ENCODE measurements around the gene MIB2.
"Not testable (repeated sequence)": the region's sequence is repeated elsewhere in the genome, so short reads cannot be mapped to it uniquely, and the experiment has no call there.

The MIB2 gene

GRCh38 chr1:1658583-1659549 lies 43.6 kb downstream of the MIB2 start, which contains the start of gene CDK11B:
Gene CDK11B, minus strand, starts transcription at chr1:1659004. Its CDS starts 1,519 bp downstream, at chr1:1657485.
- peak; percentile 96 for DNase-seq

- DNase-seq: not testable (repeated sequence)
These were observed 47.1 kb downstream of the MIB2 start for GRCh38 chr1:1662392-1662791.

GRCh38 chr1:1662830-1663560 lies 47.7 kb downstream of the MIB2 start:
- not testable (repeated sequence) for DNase-seq

GRCh38 chr1:1664318-1664717 lies 49.0 kb downstream of the MIB2 start:
- not testable (repeated sequence) for DNase-seq

GRCh38 chr1:1664941-1665814 lies 49.9 kb downstream of the MIB2 start:
- no peak for DNase-seq

GRCh38 chr1:1665815-1666251 lies 50.5 kb downstream of the MIB2 start:
- DNase-seq: peak; percentile 65

GRCh38 chr1:1666526-1666925 lies 51.2 kb downstream of the MIB2 start:
- no peak for DNase-seq

GRCh38 chr1:1669468-1670440 lies 54.5 kb downstream of the MIB2 start:
- DNase-seq: no peak

GRCh38 chr1:1670866-1671265 lies 55.6 kb downstream of the MIB2 start:
- no peak for DNase-seq

- DNase-seq: no peak
These were observed 56.2 kb downstream of the MIB2 start for GRCh38 chr1:1671365-1672119.

- no peak for DNase-seq
These were observed 57.1 kb downstream of the MIB2 start for GRCh38 chr1:1672181-1672965.

GRCh38 chr1:1674806-1675205 lies 59.5 kb downstream of the MIB2 start:
- DNase-seq: not testable (repeated sequence)

GRCh38 chr1:1675218-1675617 lies 59.9 kb downstream of the MIB2 start:
- DNase-seq: not testable (repeated sequence)

- DNase-seq: not testable (repeated sequence)
These were observed 60.8 kb downstream of the MIB2 start for GRCh38 chr1:1676087-1676486.

GRCh38 chr1:1677718-1678580 lies 62.6 kb downstream of the MIB2 start:
- DNase-seq: peak; percentile 83

- no peak for DNase-seq
These were observed 63.5 kb downstream of the MIB2 start for GRCh38 chr1:1678581-1679380.

Measured in activated CD8-positive, alpha-beta memory T cell treated with anti-CD3 and anti-CD28 coated beads for 24 hours (primary cell).